Smooth muscle cell (in vitro differentiated cells): ENCODE results near the gene AFAP1L1. TPM values are rescaled to one million over a fixed set of nuclear protein-coding genes. Genes with fewer than 3 reads are reported as not detected.

Experiments used
- DNase-seq: peaks from one replicate; lab custom pipeline; 2025; ENCODE audit not compliant: unreplicated experiment; lab: John Stamatoyannopoulos, UW
- H2AFZ ChIP-seq: fragments of 200-600 bp; sonication (generic); 2 replicates; pipeline ENCODE4 v1.6.0; 2016; ENCODE audit warnings: antibody characterized with exemption, low read depth, mild to moderate bottlenecking
- H3F3A ChIP-seq: fragments of 200-600 bp; sonication (generic); 2 replicates; pipeline ENCODE4 v1.6.0; 2017; ENCODE audit warnings: antibody characterized with exemption, low read depth
- H3K27ac ChIP-seq: fragments of 200-600 bp; sonication (generic); 2 replicates; pipeline ENCODE4 v1.5.1; 2016; ENCODE audit warnings: low read depth, mild to moderate bottlenecking
- H3K27me3 ChIP-seq: fragments of 200-600 bp; sonication (generic); 2 replicates; pipeline ENCODE4 v1.6.1; 2016; ENCODE audit warnings: low read depth, mild to moderate bottlenecking
- H3K36me3 ChIP-seq: fragments of 200-600 bp; sonication (generic); 2 replicates; pipeline ENCODE4 v1.5.1; 2016; ENCODE audit warnings: low read depth
- H3K4me1 ChIP-seq: fragments of 200-600 bp; sonication (generic); 2 replicates; pipeline ENCODE4 v1.5.1; 2016; ENCODE audit warnings: low read depth
- H3K4me2 ChIP-seq: fragments of 200-600 bp; sonication (generic); 2 replicates; pipeline ENCODE4 v1.6.0; 2016; ENCODE audit warnings: mild to moderate bottlenecking
- H3K4me3 ChIP-seq: fragments of 200-600 bp; sonication (generic); 2 replicates; pipeline ENCODE4 v1.5.1; 2016; ENCODE audit warnings: mild to moderate bottlenecking
- H3K79me2 ChIP-seq: fragments of 200-600 bp; sonication (generic); 2 replicates; pipeline ENCODE4 v1.6.0; 2016; ENCODE audit warnings: low read depth, mild to moderate bottlenecking
- H3K9ac ChIP-seq: fragments of 200-600 bp; sonication (generic); 2 replicates; pipeline ENCODE4 v1.6.0; 2016; ENCODE audit warnings: low read depth
- H3K9me3 ChIP-seq: fragments of 200-600 bp; sonication (generic); replicated peaks from 2 replicates; pipeline ENCODE4 v1.5.1; 2016; ENCODE audit warnings: low read depth
- H4K20me1 ChIP-seq: fragments of 200-600 bp; sonication (generic); 2 replicates; pipeline ENCODE4 v1.6.0; 2016; ENCODE audit warnings: low read depth
- WGBS: methylation state at CpG from one replicate; pipeline ENCODE4 v1.1.7; 2016; ENCODE audit warnings: low lambda C conversion rate; 5-methylcytosine and 5-hydroxymethylcytosine counted together
- polyA plus RNA-seq: library from polyadenylated mRNA; unstranded; fragments of >200 nt; fragmentation: Nextera tagmentation; extraction: Ambion mirVana; gene quantifications from 2 replicates; pipeline ENCODE4 v1.2.1, GENCODE V29; 2016
- total RNA-seq: library from RNA; depleted of rRNA; stranded (reverse); fragments of >200 nt; gene quantifications from 2 replicates; pipeline ENCODE4 v1.2.3, GENCODE V29; 2014
- TF ChIP-seq, protein P1 (sequence below): fragments of 200-600 bp; sonication (generic); IDR thresholded peaks from 2 replicates; pipeline ENCODE4 v1.5.1; 2017; ENCODE audit warnings: borderline replicate concordance, mild to moderate bottlenecking, antibody characterized with exemption; ENCODE audit not compliant: insufficient read depth, poor library complexity, severe bottlenecking

AFAP1L1 gene
- total and polyA plus RNA-seq, 2 experiments from 2014 or later = 0.59 to 2.3 TPM

DNA sequence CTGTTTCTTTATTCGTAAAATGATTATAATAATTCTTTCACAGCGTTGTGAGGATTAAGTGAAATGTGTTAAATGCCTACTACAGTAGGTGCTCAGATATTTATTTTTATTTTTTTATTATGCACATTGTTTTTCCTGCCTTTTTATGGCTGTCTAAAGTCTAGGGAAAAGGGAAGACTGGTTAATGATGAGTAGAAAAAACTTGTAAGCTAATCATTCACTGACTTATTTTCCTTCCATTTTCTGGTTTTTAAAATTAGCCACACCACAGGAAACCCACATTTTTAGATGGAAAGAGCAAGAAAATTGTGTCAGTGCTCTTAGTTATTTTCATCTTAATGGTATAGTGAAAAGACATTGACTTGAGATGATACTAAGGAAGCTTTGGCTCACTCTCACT is 82.3 kb downstream of the AFAP1L1 start:
- TF ChIP-seq, protein P1, sequence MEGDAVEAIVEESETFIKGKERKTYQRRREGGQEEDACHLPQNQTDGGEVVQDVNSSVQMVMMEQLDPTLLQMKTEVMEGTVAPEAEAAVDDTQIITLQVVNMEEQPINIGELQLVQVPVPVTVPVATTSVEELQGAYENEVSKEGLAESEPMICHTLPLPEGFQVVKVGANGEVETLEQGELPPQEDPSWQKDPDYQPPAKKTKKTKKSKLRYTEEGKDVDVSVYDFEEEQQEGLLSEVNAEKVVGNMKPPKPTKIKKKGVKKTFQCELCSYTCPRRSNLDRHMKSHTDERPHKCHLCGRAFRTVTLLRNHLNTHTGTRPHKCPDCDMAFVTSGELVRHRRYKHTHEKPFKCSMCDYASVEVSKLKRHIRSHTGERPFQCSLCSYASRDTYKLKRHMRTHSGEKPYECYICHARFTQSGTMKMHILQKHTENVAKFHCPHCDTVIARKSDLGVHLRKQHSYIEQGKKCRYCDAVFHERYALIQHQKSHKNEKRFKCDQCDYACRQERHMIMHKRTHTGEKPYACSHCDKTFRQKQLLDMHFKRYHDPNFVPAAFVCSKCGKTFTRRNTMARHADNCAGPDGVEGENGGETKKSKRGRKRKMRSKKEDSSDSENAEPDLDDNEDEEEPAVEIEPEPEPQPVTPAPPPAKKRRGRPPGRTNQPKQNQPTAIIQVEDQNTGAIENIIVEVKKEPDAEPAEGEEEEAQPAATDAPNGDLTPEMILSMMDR = no peak
- H3K36me3 ChIP-seq = peaks cover 17% of the 10 kb centered on the region
- no peaks in the 10 kb centered on the region for H3K79me2 ChIP-seq
- DNase-seq = no peak
- H2AFZ ChIP-seq = no peak overlapping the region
- H3F3A ChIP-seq = peaks cover 17% of the 10 kb centered on the region
- H3K4me2 ChIP-seq = no peak overlapping the region
- no peaks in the 10 kb centered on the region for H3K9me3 ChIP-seq
- no peak overlapping the region for H3K9ac ChIP-seq
- H3K4me3 ChIP-seq = no peak overlapping the region
- no peak overlapping the region for H3K27ac ChIP-seq
- H3K27me3 ChIP-seq = no peaks in the 10 kb centered on the region
- peaks cover 4% of the 10 kb centered on the region for H4K20me1 ChIP-seq
- H3K4me1 ChIP-seq = peaks cover 8% of the 10 kb centered on the region
- WGBS = 92% methylated on average over 2 of the region's 2 CpGs

DNA sequence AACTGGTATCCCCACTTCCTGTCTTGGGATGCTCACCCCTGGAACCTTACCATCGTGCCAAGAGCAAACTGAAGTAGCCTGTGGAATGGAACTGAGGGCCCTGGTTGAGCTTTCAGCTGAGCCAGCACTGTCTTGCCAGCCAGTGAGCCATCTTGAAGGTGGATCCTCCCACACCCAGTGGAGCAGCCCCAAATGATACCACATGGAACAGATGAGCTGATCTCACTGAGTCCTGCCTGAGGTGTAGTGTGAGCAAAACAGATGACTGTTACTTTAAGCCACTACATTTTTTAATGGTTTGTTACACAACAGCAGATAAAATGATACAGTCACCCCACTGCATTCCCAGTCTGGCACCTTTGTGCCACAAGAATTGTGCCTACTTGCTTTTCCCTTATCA is 84.0 kb downstream of the AFAP1L1 start:
- H3K9me3 ChIP-seq = no peaks in the 10 kb centered on the region
- no peaks in the 10 kb centered on the region for H3K79me2 ChIP-seq
- WGBS = 100% methylated on average over 1 of the region's 1 CpG
- TF ChIP-seq, protein P1 = no peak
- H3K4me2 ChIP-seq = no peak overlapping the region
- H3K27me3 ChIP-seq = no peaks in the 10 kb centered on the region
- DNase-seq = no peak
- peaks cover 4% of the 10 kb centered on the region for H4K20me1 ChIP-seq
- H3K9ac ChIP-seq = no peak overlapping the region
- no peak overlapping the region for H3K4me3 ChIP-seq
- peaks cover 8% of the 10 kb centered on the region for H3K4me1 ChIP-seq
- peaks cover 13% of the 10 kb centered on the region for H3K36me3 ChIP-seq
- H3F3A ChIP-seq = peaks cover 17% of the 10 kb centered on the region
- no peak overlapping the region for H3K27ac ChIP-seq
- H2AFZ ChIP-seq = no peak overlapping the region

DNA sequence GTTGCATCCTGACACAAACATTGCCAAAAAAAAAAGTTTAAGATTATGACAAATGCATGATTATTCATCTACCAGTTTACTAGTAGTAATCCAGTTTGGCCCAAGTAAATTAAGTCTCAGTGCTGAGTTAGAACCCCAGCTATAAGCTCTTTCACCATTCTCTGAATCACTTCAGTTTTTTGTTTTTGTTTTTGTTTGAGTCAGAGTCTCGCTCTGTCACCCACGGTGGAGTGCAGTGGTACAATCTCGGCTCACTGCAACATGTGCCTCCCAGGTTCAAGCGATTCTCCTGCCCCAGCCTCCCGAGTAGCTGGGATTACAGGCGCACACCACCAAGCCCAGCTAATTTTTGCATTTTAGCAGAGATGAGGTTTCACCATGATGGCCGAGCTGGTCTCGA is 84.7 kb downstream of the AFAP1L1 start:
- Histone ChIP-seq H3K27ac (no peak overlapping the region), H3F3A (peaks cover 17% of the 10 kb centered on the region), H2AFZ (no peak overlapping the region), H3K27me3 (no peaks in the 10 kb centered on the region), H3K4me2 (no peak overlapping the region), H4K20me1 (peaks cover 4% of the 10 kb centered on the region), H3K9ac (no peak overlapping the region), H3K36me3 (peaks cover 13% of the 10 kb centered on the region), H3K4me1 (peaks cover 8% of the 10 kb centered on the region), H3K4me3 (no peak overlapping the region), H3K79me2 (no peaks in the 10 kb centered on the region), H3K9me3 (no peaks in the 10 kb centered on the region)
- 96% methylated on average over 8 of the region's 8 CpGs for WGBS
- TF ChIP-seq, protein P1 = no peak
- DNase-seq = no peak
